Esophagus (tissue), 2 donors: Measurements from ENCODE around the gene FREM3. TPM values are rescaled to one million over a fixed set of nuclear protein-coding genes. Genes with fewer than 3 reads are reported as not detected.

Experiments
- H3K27ac ChIP-seq, 2 donors: one replicate each; pipeline ENCODE4 v1.5.1; 2013; ENCODE audit warnings: low read depth in 2 of 2, mild to moderate bottlenecking in 2 of 2, inconsistent platforms in 1 of 2, low read length in 1 of 2, moderate library complexity in 1 of 2
- H3K27me3 ChIP-seq, 2 donors: one replicate each; pipeline ENCODE4 v1.6.1; 2013; ENCODE audit warnings: low read length in 2 of 2, control low read depth in 1 of 2, mild to moderate bottlenecking in 1 of 2; ENCODE audit not compliant: insufficient read depth in 2 of 2, control insufficient read depth in 1 of 2
- H3K36me3 ChIP-seq, 2 donors: one replicate each; pipeline ENCODE4 v1.6.1; 2013; ENCODE audit warnings: low read length in 1 of 2; ENCODE audit not compliant: control insufficient read depth in 2 of 2, insufficient read depth in 2 of 2
- H3K4me1 ChIP-seq, 2 donors: one replicate each; pipeline ENCODE4 v1.6.1; 2013; ENCODE audit warnings: low read length in 1 of 2; ENCODE audit not compliant: control insufficient read depth in 2 of 2, insufficient read depth in 2 of 2
- H3K4me3 ChIP-seq, 2 donors: one replicate each; pipeline ENCODE4 v1.5.1; 2013; ENCODE audit warnings: low read length in 2 of 2, mild to moderate bottlenecking in 2 of 2, low read depth in 1 of 2, moderate library complexity in 1 of 2
- H3K9me3 ChIP-seq, 2 donors: one replicate each; pipeline ENCODE4 v1.6.1; 2013; ENCODE audit warnings: mild to moderate bottlenecking in 2 of 2, low read depth in 1 of 2, low read length in 1 of 2, moderate library complexity in 1 of 2; ENCODE audit not compliant: control insufficient read depth in 2 of 2, insufficient read depth in 1 of 2
- WGBS, 2 donors: extraction: QIAGEN DNeasy Blood & Tissue Kit; methylation state at CpG; one replicate each; pipeline ENCODE4 v1.1.7; 2013; 5-methylcytosine and 5-hydroxymethylcytosine counted together
- polyA plus RNA-seq, 2 donors: library from polyadenylated mRNA; stranded (reverse); fragments of 200-250 nt; gene quantifications; one replicate each; pipeline ENCODE4 v1.2.3, GENCODE V29; 2013
- donor health status: healthy with polysubstance abuse.
- donor health status: Bipolar disorder and iron deficiency.

The FREM3 gene
- polyA plus RNA-seq, 2 donors, result not detected

- 83 to 92% methylated on average over 2 of the region's 2 CpGs for WGBS, 2 donors
- Histone ChIP-seq H3K36me3 (no peaks in the 10 kb centered on the region), H3K27me3 (no peaks in the 10 kb centered on the region), H3K27ac (no peak overlapping the region), H3K4me1 (no peaks in the 10 kb centered on the region), H3K9me3 (no peaks in the 10 kb centered on the region), H3K4me3 (no peak overlapping the region)
These were observed 13.6 kb upstream of the FREM3 start for GRCh38 chr4:143713955-143714625.

- Histone ChIP-seq H3K27me3 (no peaks in the 10 kb centered on the region), H3K9me3 (no peaks in the 10 kb centered on the region), H3K4me1 (no peaks in the 10 kb centered on the region), H3K4me3 (no peak overlapping the region), H3K36me3 (no peaks in the 10 kb centered on the region), H3K27ac (no peak overlapping the region)
- 82 to 83% methylated on average over 5 of the region's 5 CpGs for WGBS, 2 donors
These were observed 13.1 kb upstream of the FREM3 start for GRCh38 chr4:143713553-143713952.

- WGBS, 2 donors, result 43 to 47% methylated on average over 1 of the region's 1 CpG
- Histone ChIP-seq H3K27ac (no peak overlapping the region), H3K4me3 (no peak overlapping the region), H3K27me3 (no peaks in the 10 kb centered on the region), H3K9me3 (no peaks in the 10 kb centered on the region), H3K4me1 (no peaks in the 10 kb centered on the region), H3K36me3 (no peaks in the 10 kb centered on the region)
These were observed 11.7 kb upstream of the FREM3 start for GRCh38 chr4:143712155-143712550.

- no peaks in the 10 kb centered on the region for H3K27me3 ChIP-seq
- H3K4me3 ChIP-seq, result no peak overlapping the region
- no peaks in the 10 kb centered on the region for H3K4me1 ChIP-seq
- no peaks in the 10 kb centered on the region for H3K36me3 ChIP-seq
- no peak overlapping the region for H3K27ac ChIP-seq
- no peaks in the 10 kb centered on the region for H3K9me3 ChIP-seq
- WGBS, 2 donors, result 83 to 88% methylated on average over 4 of the region's 4 CpGs
These were observed 11.2 kb upstream of the FREM3 start for GRCh38 chr4:143711543-143712154.

GRCh38 chr4:143701365-143701764 is 890 bp upstream of the FREM3 start:
- peaks cover 0 to 5% of the 10 kb centered on the region in 2 donors for H3K9me3 ChIP-seq
- no peaks in the 10 kb centered on the region for H3K36me3 ChIP-seq
- WGBS, 2 donors, result 25 to 31% methylated on average over 6 of the region's 6 CpGs
- no peak overlapping the region for H3K27ac ChIP-seq
- H3K4me3 ChIP-seq, result peak overlapping the region in 1 of 2 donors; percentile 4
- H3K27me3 ChIP-seq, result peaks cover 0 to 4% of the 10 kb centered on the region in 2 donors
- H3K4me1 ChIP-seq, result peaks cover 12% of the 10 kb centered on the region in 2 donors

GRCh38 chr4:143700046-143700415 is 444 bp downstream of the FREM3 start:
- H3K27ac ChIP-seq, result no peak overlapping the region
- H3K36me3 ChIP-seq, result no peaks in the 10 kb centered on the region
- H3K4me1 ChIP-seq, result peaks cover 12% of the 10 kb centered on the region in 2 donors
- peaks cover 0 to 5% of the 10 kb centered on the region in 2 donors for H3K9me3 ChIP-seq
- peak overlapping the region; percentile 4 to 24 for H3K4me3 ChIP-seq
- 2 to 4% methylated on average over 34 of the region's 34 CpGs for WGBS, 2 donors
- H3K27me3 ChIP-seq, result peaks cover 0 to 4% of the 10 kb centered on the region in 2 donors

- peaks cover 0 to 4% of the 10 kb centered on the region in 2 donors for H3K27me3 ChIP-seq
- peak overlapping the region in 1 of 2 donors; percentile 4 for H3K4me3 ChIP-seq
- H3K36me3 ChIP-seq, result no peaks in the 10 kb centered on the region
- H3K4me1 ChIP-seq, result peaks cover 12% of the 10 kb centered on the region in 2 donors
- H3K27ac ChIP-seq, result no peak overlapping the region
- 45% methylated on average over 40 of the region's 40 CpGs for WGBS, 2 donors
- H3K9me3 ChIP-seq, result peaks cover 0 to 5% of the 10 kb centered on the region in 2 donors
These were observed 987 bp downstream of the FREM3 start for GRCh38 chr4:143699331-143700045.

GRCh38 chr4:143693856-143694255 is 6.6 kb downstream of the FREM3 start:
- WGBS, 2 donors, result 87 to 88% methylated on average over 4 of the region's 4 CpGs
- no peak overlapping the region for H3K4me3 ChIP-seq
- no peak overlapping the region for H3K27ac ChIP-seq
- peaks cover 0 to 3% of the 10 kb centered on the region in 2 donors for H3K9me3 ChIP-seq
- no peaks in the 10 kb centered on the region for H3K36me3 ChIP-seq
- H3K27me3 ChIP-seq, result no peaks in the 10 kb centered on the region
- H3K4me1 ChIP-seq, result no peaks in the 10 kb centered on the region

- WGBS, 2 donors, result 86 to 90% methylated on average over 1 of the region's 1 CpG
- Histone ChIP-seq H3K27ac (no peak overlapping the region), H3K4me1 (no peaks in the 10 kb centered on the region), H3K4me3 (no peak overlapping the region), H3K9me3 (no peaks in the 10 kb centered on the region), H3K36me3 (no peaks in the 10 kb centered on the region), H3K27me3 (no peaks in the 10 kb centered on the region)
These were observed 8.2 kb downstream of the FREM3 start for GRCh38 chr4:143692241-143692640.
